ENCODE results near the gene SMIM12.

The SMIM12 gene

DNA sequence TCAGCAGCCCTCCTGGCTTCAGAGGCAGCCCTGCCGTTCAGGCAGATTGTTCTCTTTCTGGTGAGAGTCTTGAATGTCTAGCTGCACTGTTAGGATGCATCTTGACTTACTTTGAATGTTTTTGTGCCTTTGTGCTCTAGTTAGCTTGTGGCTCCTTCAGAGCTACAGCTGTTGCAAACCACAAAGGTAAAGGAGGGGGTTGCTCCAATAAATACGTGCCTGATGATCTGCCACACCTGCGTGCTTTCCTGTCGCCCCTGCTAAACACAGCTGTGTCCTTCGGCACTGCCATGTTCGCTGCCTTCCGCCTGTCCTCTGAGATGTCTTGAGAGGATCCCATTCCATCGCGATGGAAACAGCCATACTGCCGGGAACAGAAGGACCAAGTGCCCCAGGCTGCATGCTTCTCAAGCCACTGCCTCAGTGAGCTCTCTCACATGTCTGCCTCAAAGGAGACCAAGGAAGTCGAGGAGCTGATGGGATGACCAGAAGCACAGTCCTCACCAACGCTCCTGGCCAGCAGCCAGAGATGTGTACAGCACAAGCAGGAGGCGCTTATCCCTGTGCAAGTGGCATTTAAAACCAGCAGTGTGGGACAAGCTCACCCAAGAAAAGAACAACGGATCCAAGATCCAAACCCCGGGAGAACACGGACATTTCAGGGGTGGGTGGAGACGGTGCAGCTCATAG is 12.0 kb upstream of the SMIM12 start:
- Histone ChIP-seq H2AFZ (no peak overlapping the region), H3K9ac (no peak overlapping the region), H3K79me2 (no peaks in the 10 kb centered on the region), H3K27me3 (ENCODE audit: control insufficient read depth, insufficient read depth, low read length) (no peaks in the 10 kb centered on the region), H3K27ac (no peak overlapping the region), H3K36me3 (ENCODE audit: control insufficient read depth, insufficient read depth, low read length) (no peaks in the 10 kb centered on the region), H3K4me3 (ENCODE audit: low read depth, low read length) (no peak overlapping the region), H3K4me1 (no peaks in the 10 kb centered on the region), H3K4me2 (ENCODE audit: low read length) (no peak overlapping the region), H3K9me3 (ENCODE audit: control insufficient read depth, low read length) (no peaks in the 10 kb centered on the region)
- TF ChIP-seq, protein P1, sequence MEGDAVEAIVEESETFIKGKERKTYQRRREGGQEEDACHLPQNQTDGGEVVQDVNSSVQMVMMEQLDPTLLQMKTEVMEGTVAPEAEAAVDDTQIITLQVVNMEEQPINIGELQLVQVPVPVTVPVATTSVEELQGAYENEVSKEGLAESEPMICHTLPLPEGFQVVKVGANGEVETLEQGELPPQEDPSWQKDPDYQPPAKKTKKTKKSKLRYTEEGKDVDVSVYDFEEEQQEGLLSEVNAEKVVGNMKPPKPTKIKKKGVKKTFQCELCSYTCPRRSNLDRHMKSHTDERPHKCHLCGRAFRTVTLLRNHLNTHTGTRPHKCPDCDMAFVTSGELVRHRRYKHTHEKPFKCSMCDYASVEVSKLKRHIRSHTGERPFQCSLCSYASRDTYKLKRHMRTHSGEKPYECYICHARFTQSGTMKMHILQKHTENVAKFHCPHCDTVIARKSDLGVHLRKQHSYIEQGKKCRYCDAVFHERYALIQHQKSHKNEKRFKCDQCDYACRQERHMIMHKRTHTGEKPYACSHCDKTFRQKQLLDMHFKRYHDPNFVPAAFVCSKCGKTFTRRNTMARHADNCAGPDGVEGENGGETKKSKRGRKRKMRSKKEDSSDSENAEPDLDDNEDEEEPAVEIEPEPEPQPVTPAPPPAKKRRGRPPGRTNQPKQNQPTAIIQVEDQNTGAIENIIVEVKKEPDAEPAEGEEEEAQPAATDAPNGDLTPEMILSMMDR (IDR thresholded peaks at IDR 0.05) = no peak

GRCh38 chr1:34870395-34870794 is 10.8 kb upstream of the SMIM12 start:
- no peaks in the 10 kb centered on the region for H3K4me1 ChIP-seq
- H3K36me3 ChIP-seq (ENCODE audit: control insufficient read depth, insufficient read depth, low read length) = no peaks in the 10 kb centered on the region
- no peaks in the 10 kb centered on the region for H3K9me3 ChIP-seq (ENCODE audit: control insufficient read depth, low read length)
- H3K9ac ChIP-seq = no peak overlapping the region
- TF ChIP-seq, protein P1 (IDR thresholded peaks at IDR 0.05) = no peak
- H2AFZ ChIP-seq = no peak overlapping the region
- H3K4me2 ChIP-seq (ENCODE audit: low read length) = no peak overlapping the region
- H3K4me3 ChIP-seq (ENCODE audit: low read depth, low read length) = no peak overlapping the region
- no peaks in the 10 kb centered on the region for H3K79me2 ChIP-seq
- no peak overlapping the region for H3K27ac ChIP-seq
- H3K27me3 ChIP-seq (ENCODE audit: control insufficient read depth, insufficient read depth, low read length) = no peaks in the 10 kb centered on the region

DNA sequence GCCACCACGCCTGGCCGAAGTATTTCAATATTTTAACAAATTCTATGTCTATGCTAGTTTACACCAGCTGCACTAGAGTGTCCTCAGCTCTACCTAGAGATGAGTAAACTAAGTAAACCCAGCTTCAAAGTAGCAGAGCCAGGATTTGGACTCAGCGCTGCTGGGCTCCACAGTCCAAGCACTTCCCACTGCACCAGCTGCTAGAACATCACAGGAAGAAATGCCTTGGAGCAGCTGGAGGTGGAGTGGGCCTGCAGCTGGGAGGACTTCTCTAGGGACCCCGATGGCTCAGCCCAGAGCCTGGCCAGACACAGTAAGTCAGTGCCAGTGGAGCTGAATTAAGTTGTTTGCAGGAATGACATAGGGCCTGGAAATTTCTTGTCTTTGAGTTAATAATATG is 10.2 kb upstream of the SMIM12 start:
- Histone ChIP-seq H3K36me3 (ENCODE audit: control insufficient read depth, insufficient read depth, low read length) (no peaks in the 10 kb centered on the region), H2AFZ (no peak overlapping the region), H3K9ac (no peak overlapping the region), H3K4me2 (ENCODE audit: low read length) (no peak overlapping the region), H3K9me3 (ENCODE audit: control insufficient read depth, low read length) (no peaks in the 10 kb centered on the region), H3K4me3 (ENCODE audit: low read depth, low read length) (no peak overlapping the region), H3K4me1 (no peaks in the 10 kb centered on the region), H3K27ac (no peak overlapping the region), H3K27me3 (ENCODE audit: control insufficient read depth, insufficient read depth, low read length) (no peaks in the 10 kb centered on the region), H3K79me2 (no peaks in the 10 kb centered on the region)
- TF ChIP-seq, protein P1 (IDR thresholded peaks at IDR 0.05) = no peak

- TF ChIP-seq, protein P1 (IDR thresholded peaks at IDR 0.05) = no peak
- Histone ChIP-seq H3K4me1 (no peaks in the 10 kb centered on the region), H3K9me3 (ENCODE audit: control insufficient read depth, low read length) (no peaks in the 10 kb centered on the region), H3K79me2 (no peaks in the 10 kb centered on the region), H3K27me3 (ENCODE audit: control insufficient read depth, insufficient read depth, low read length) (no peaks in the 10 kb centered on the region), H3K36me3 (ENCODE audit: control insufficient read depth, insufficient read depth, low read length) (no peaks in the 10 kb centered on the region), H3K9ac (no peak overlapping the region), H3K4me3 (ENCODE audit: low read depth, low read length) (no peak overlapping the region), H3K4me2 (ENCODE audit: low read length) (no peak overlapping the region), H2AFZ (no peak overlapping the region), H3K27ac (no peak overlapping the region)
Observed at GRCh38 chr1:34868230-34869049, 8.9 kb upstream of the SMIM12 start.

All from parathyroid adenoma (tissue), 2 donors.